ENCODE measurements around the gene DES.

GRCh38 chr2:219458996-219459395, 40.8 kb downstream of the DES start:
- TF ChIP-seq EZH2 (IDR thresholded peaks at IDR 0.05; ENCODE audit: low read depth, unreplicated experiment) (no peak), CTCF (conservative IDR thresholded peaks at IDR 0.05; ENCODE audit: low read depth in 2 of 2) (no peak), CREB1 (CRISPR knock-in tag; IDR thresholded peaks at IDR 0.05; ENCODE audit: low read depth) (no peak), EZH2phosphoT487 (IDR thresholded peaks at IDR 0.05; ENCODE audit: unreplicated experiment) (no peak), ZNF331 (CRISPR knock-in tag; IDR thresholded peaks at IDR 0.05; ENCODE audit: low read depth) (no peak), POLR2AphosphoS5 (IDR thresholded peaks at IDR 0.05; ENCODE audit: low read depth) (no peak), ZNF114 (CRISPR knock-in tag; IDR thresholded peaks at IDR 0.05) (no peak), STAT1 (IDR thresholded peaks at IDR 0.05; ENCODE audit: unreplicated experiment) (no peak), REST (IDR thresholded peaks at IDR 0.05; ENCODE audit: unreplicated experiment) (no peak), JUNB (IDR thresholded peaks at IDR 0.05; ENCODE audit: unreplicated experiment) (no peak), NANOG (IDR thresholded peaks at IDR 0.05; ENCODE audit: borderline replicate concordance) (no peak)
- TF ChIP-seq, protein P1, sequence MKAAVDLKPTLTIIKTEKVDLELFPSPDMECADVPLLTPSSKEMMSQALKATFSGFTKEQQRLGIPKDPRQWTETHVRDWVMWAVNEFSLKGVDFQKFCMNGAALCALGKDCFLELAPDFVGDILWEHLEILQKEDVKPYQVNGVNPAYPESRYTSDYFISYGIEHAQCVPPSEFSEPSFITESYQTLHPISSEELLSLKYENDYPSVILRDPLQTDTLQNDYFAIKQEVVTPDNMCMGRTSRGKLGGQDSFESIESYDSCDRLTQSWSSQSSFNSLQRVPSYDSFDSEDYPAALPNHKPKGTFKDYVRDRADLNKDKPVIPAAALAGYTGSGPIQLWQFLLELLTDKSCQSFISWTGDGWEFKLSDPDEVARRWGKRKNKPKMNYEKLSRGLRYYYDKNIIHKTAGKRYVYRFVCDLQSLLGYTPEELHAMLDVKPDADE (IDR thresholded peaks at IDR 0.05) = no peak
